ENCODE data around the gene PA2G4.
"Not testable (repeated sequence)": the region's sequence is repeated elsewhere in the genome, so short reads cannot be mapped to it uniquely, and the experiment has no call there.

PA2G4 gene

GRCh38 chr12:56104109-56104814 is at the start of gene PA2G4:
PA2G4 (plus strand) TSS chr12:56104559; CDS start chr12:56104738, 179 bp downstream.
- in situ Hi-C loops (cut with MboI; ENCODE audit: low sequenced_read_pairs) = no loop called here

- in situ Hi-C loops (cut with MboI; ENCODE audit: low sequenced_read_pairs) = not testable (repeated sequence)
Observed at GRCh38 chr12:56059964-56060363, 44.4 kb upstream of the PA2G4 start.

GRCh38 chr12:56061982-56062381 is 42.4 kb upstream of the PA2G4 start:
- in situ Hi-C loops (cut with MboI; ENCODE audit: low sequenced_read_pairs) = no loop called here

GRCh38 chr12:56062996-56063395 is 41.4 kb upstream of the PA2G4 start:
- in situ Hi-C loops (cut with MboI; ENCODE audit: low sequenced_read_pairs) = no loop called here

GRCh38 chr12:56071648-56072047 is 32.7 kb upstream of the PA2G4 start:
- in situ Hi-C loops (cut with MboI; ENCODE audit: low sequenced_read_pairs) = no loop called here

GRCh38 chr12:56074396-56074795 is 30.0 kb upstream of the PA2G4 start:
- in situ Hi-C loops (cut with MboI; ENCODE audit: low sequenced_read_pairs) = no loop called here

- in situ Hi-C loops (cut with MboI; ENCODE audit: low sequenced_read_pairs) = not testable (repeated sequence)
Observed at GRCh38 chr12:56077966-56078365, 26.4 kb upstream of the PA2G4 start.

- in situ Hi-C loops (cut with MboI; ENCODE audit: low sequenced_read_pairs) = no loop called here
Observed at GRCh38 chr12:56078427-56078826, 25.9 kb upstream of the PA2G4 start.

GRCh38 chr12:56078931-56079722 is 25.2 kb upstream of the PA2G4 start:
- in situ Hi-C loops (cut with MboI; ENCODE audit: low sequenced_read_pairs) = no loop called here

GRCh38 chr12:56079723-56080555 is 24.4 kb upstream of the PA2G4 start, which contains the start of gene ERBB3:
ERBB3 (plus strand) TSS chr12:56080165; CDS start chr12:56080301, 136 bp downstream.
- in situ Hi-C loops (cut with MboI; ENCODE audit: low sequenced_read_pairs) = no loop called here

GRCh38 chr12:56080556-56081138 is 23.7 kb upstream of the PA2G4 start:
- in situ Hi-C loops (cut with MboI; ENCODE audit: low sequenced_read_pairs) = no loop called here

GRCh38 chr12:56081393-56082347 is 22.7 kb upstream of the PA2G4 start:
- in situ Hi-C loops (cut with MboI; ENCODE audit: low sequenced_read_pairs) = no loop called here

GRCh38 chr12:56082382-56082781 is 22.0 kb upstream of the PA2G4 start:
- in situ Hi-C loops (cut with MboI; ENCODE audit: low sequenced_read_pairs) = no loop called here

- in situ Hi-C loops (cut with MboI; ENCODE audit: low sequenced_read_pairs) = no loop called here
Observed at GRCh38 chr12:56082967-56083366, 21.4 kb upstream of the PA2G4 start.

GRCh38 chr12:56084958-56085543 is 19.3 kb upstream of the PA2G4 start:
- in situ Hi-C loops (cut with MboI; ENCODE audit: low sequenced_read_pairs) = no loop called here

GRCh38 chr12:56086096-56086495 is 18.3 kb upstream of the PA2G4 start:
- in situ Hi-C loops (cut with MboI; ENCODE audit: low sequenced_read_pairs) = no loop called here

GRCh38 chr12:56086608-56087007 is 17.8 kb upstream of the PA2G4 start:
- in situ Hi-C loops (cut with MboI; ENCODE audit: low sequenced_read_pairs) = no loop called here

GRCh38 chr12:56087220-56087619 is 17.1 kb upstream of the PA2G4 start:
- in situ Hi-C loops (cut with MboI; ENCODE audit: low sequenced_read_pairs) = no loop called here

GRCh38 chr12:56097738-56098137 is 6.6 kb upstream of the PA2G4 start:
- in situ Hi-C loops (cut with MboI; ENCODE audit: low sequenced_read_pairs) = no loop called here
